PC-9 (cell line): ENCODE measurements around the gene MACROH2A2.

Source experiments
- CTCF ChIP-seq: fragments of 200-600 bp; sonication (generic); conservative IDR thresholded peaks from 2 replicates; pipeline ENCODE4 v1.6.1; 2017; ENCODE audit warnings: mixed run types, antibody characterized with exemption, mild to moderate bottlenecking, moderate library complexity
- EZH2 ChIP-seq: fragments of 200-600 bp; sonication (generic); IDR thresholded peaks from 2 replicates; pipeline ENCODE4 v1.8.0; 2017; ENCODE audit warnings: antibody characterized with exemption, low read depth

GRCh38 chr10:70125918-70126552 is 73.4 kb downstream of the MACROH2A2 start:
- TF ChIP-seq CTCF (no peak), EZH2 (no peak)
